ENCODE measurements around the gene PPIL4. TPM values are rescaled to one million over a fixed set of nuclear protein-coding genes. Genes with fewer than 3 reads are reported as not detected.

PPIL4 gene
- total RNA-seq, 1 experiment from 2014 or later: 36.9 TPM

- peaks cover 32 to 75% (median 70%) of the 10 kb centered on the region in 3 experiments; a peak in 6 of 7 replicates for H3K36me3 Mint-ChIP-seq (ENCODE audit: insufficient read depth in 1 of 3, low read depth in 3 of 3)
- Histone ChIP-seq H3K9me3 (ENCODE audit: control insufficient read depth, low read depth, low read length) (no peaks in the 10 kb centered on the region), H3K4ac (ENCODE audit: low read depth, low read length) (no peak overlapping the region)
Measured at GRCh38 chr6:149534742-149535141, 11.1 kb downstream of the PPIL4 start.

More at GRCh38 chr6:149534742-149535141, 11.1 kb downstream of the PPIL4 start:
- no peaks in the 10 kb centered on the region for H4K20me1 ChIP-seq (ENCODE audit: control insufficient read depth, insufficient read depth, insufficient read length)
- H3K9ac ChIP-seq (ENCODE audit: extremely low read depth, insufficient read length, low read length): no peak overlapping the region
- no CpG with 5 or more reads among the region's 1 CpG for WGBS (ENCODE audit: extremely low coverage, insufficient read length, low lambda C conversion rate)
- no peak overlapping the region for H4K91ac ChIP-seq (ENCODE audit: insufficient read length, low read depth, low read length)
- no peak overlapping the region for H3K23ac ChIP-seq (ENCODE audit: insufficient read length, low read depth, low read length)
- H3K4me2 ChIP-seq (ENCODE audit: insufficient read depth, insufficient read length, low read length): no peak overlapping the region
- no peak overlapping the region for H3K56ac ChIP-seq (ENCODE audit: insufficient read length, low read depth, low read length)
- H3K18ac ChIP-seq (ENCODE audit: insufficient read length, low read depth, low read length): no peak overlapping the region
- Mint-ChIP-seq H3K4me1 (no peaks in the 10 kb centered on the region), H3K9me3 (no peaks in the 10 kb centered on the region; a peak in 1 of 5 replicates), H3K27ac (no peak overlapping the region), H3K27me3 (ENCODE audit: low read depth) (no peaks in the 10 kb centered on the region), H3K4me3 (no peak overlapping the region)
- no peak for TF ChIP-seq CTCF (conservative IDR thresholded peaks at IDR 0.05)
- H3T11ph ChIP-seq (ENCODE audit: low read length): no peak overlapping the region
- no peaks in the 10 kb centered on the region for H3K79me2 ChIP-seq (ENCODE audit: insufficient read depth, low read length)
- H3K23me2 ChIP-seq (ENCODE audit: insufficient read length, low read depth, low read length, poor library complexity, severe bottlenecking): no peaks in the 10 kb centered on the region
- no peaks in the 10 kb centered on the region for H3K4me1 ChIP-seq (ENCODE audit: insufficient read depth, low read length)
- H4K8ac ChIP-seq (replicated peaks; ENCODE audit: insufficient read length, low read depth, low read length): no peak overlapping the region
- H4K5ac ChIP-seq (ENCODE audit: insufficient read length, low read depth, low read length): no peak overlapping the region
- H2BK12ac ChIP-seq (ENCODE audit: insufficient read length, low read depth, low read length): no peak overlapping the region
- no peak overlapping the region for H2AK5ac ChIP-seq (ENCODE audit: insufficient read length, low read length)
- no peak for DNase-seq
- no peak overlapping the region for H3K27ac ChIP-seq (ENCODE audit: insufficient read length, low read depth, low read length)
- no peak overlapping the region for H2BK20ac ChIP-seq (ENCODE audit: low read depth, low read length, poor library complexity, severe bottlenecking)
- no peaks in the 10 kb centered on the region for H3K79me1 ChIP-seq (ENCODE audit: insufficient read depth, low read depth, low read length, poor library complexity, severe bottlenecking)
- H2BK120ac ChIP-seq (ENCODE audit: low read depth, low read length, poor library complexity, severe bottlenecking): no peak overlapping the region
- H2BK15ac ChIP-seq (ENCODE audit: low read depth, low read length): no peak overlapping the region
- no peak overlapping the region for H2BK5ac ChIP-seq (ENCODE audit: insufficient read length, low read length)
- H2AFZ ChIP-seq (ENCODE audit: low read length): no peak overlapping the region
- no peaks in the 10 kb centered on the region for H3K27me3 ChIP-seq (ENCODE audit: insufficient read depth, low read length)
- no peak overlapping the region for H3K14ac ChIP-seq (ENCODE audit: insufficient read depth, low read length)

Measured in H9 (cell line).